ENCODE measurements around the gene MAX.
"Not testable (repeated sequence)": the region's sequence is repeated elsewhere in the genome, so short reads cannot be mapped to it uniquely, and the experiment has no call there.

Gene MAX

GRCh38 chr14:65103150-65103760 lies 938 bp upstream of the MAX start:
- DNase-seq, result peak; percentile 52

- peak; percentile 60 for DNase-seq
These were observed 481 bp downstream of the MAX start for GRCh38 chr14:65101631-65102440.

GRCh38 chr14:65100922-65101541 lies 1.3 kb downstream of the MAX start:
- DNase-seq, result peak; percentile 52

- peak; percentile 71 for DNase-seq
These were observed 3.7 kb downstream of the MAX start for GRCh38 chr14:65098586-65098985.

- DNase-seq, result peak; percentile 86
These were observed 5.8 kb downstream of the MAX start for GRCh38 chr14:65096323-65097089.

- DNase-seq, result peak; percentile 35
These were observed 6.6 kb downstream of the MAX start for GRCh38 chr14:65095633-65096205.

- no peak for DNase-seq
These were observed 10.0 kb downstream of the MAX start for GRCh38 chr14:65092349-65092748.

- DNase-seq, result not testable (repeated sequence)
These were observed 14.5 kb downstream of the MAX start for GRCh38 chr14:65087835-65088234.

- not testable (repeated sequence) for DNase-seq
These were observed 15.6 kb downstream of the MAX start for GRCh38 chr14:65086686-65087085.

GRCh38 chr14:65084554-65085505 lies 17.5 kb downstream of the MAX start:
- no peak for DNase-seq

GRCh38 chr14:65082930-65083329 lies 19.4 kb downstream of the MAX start:
- no peak for DNase-seq

- no peak for DNase-seq
These were observed 21.2 kb downstream of the MAX start for GRCh38 chr14:65080960-65081747.

- no peak for DNase-seq
These were observed 22.5 kb downstream of the MAX start for GRCh38 chr14:65079768-65080167.

GRCh38 chr14:65079201-65079600 lies 23.1 kb downstream of the MAX start:
- DNase-seq, result peak; percentile 50

- DNase-seq, result no peak
These were observed 25.0 kb downstream of the MAX start for GRCh38 chr14:65077318-65077717.

- peak; percentile 44 for DNase-seq
These were observed 26.5 kb downstream of the MAX start for GRCh38 chr14:65075628-65076325.

GRCh38 chr14:65074449-65075150 lies 27.7 kb downstream of the MAX start:
- peak; percentile 79 for DNase-seq

- no peak for DNase-seq
These were observed 28.6 kb downstream of the MAX start for GRCh38 chr14:65073605-65074201.

GRCh38 chr14:65072937-65073336 lies 29.4 kb downstream of the MAX start:
- peak; percentile 54 for DNase-seq

Data from hematopoietic multipotent progenitor cell treated with erythropoietin and hydrocortisone succinate and interleukin-3 and kit ligand, for 4 days (in vitro differentiated cells).